Measurements from ENCODE around the gene FYN.
A peak's percentile ranks its signal among the peaks of the same experiment; 100 is the strongest.
"Not testable (repeated sequence)": the region's sequence is repeated elsewhere in the genome, so short reads cannot be mapped to it uniquely, and the experiment has no call there.

The FYN gene

GRCh38 chr6:111651185-111652034 is 221.8 kb downstream of the FYN start:
- no peak for DNase-seq

GRCh38 chr6:111650049-111650448 is 223.2 kb downstream of the FYN start:
- no peak for DNase-seq

GRCh38 chr6:111648100-111648499 is 225.2 kb downstream of the FYN start:
- no peak for DNase-seq

GRCh38 chr6:111646942-111647341 is 226.3 kb downstream of the FYN start:
- DNase-seq: peak; percentile 43

GRCh38 chr6:111646034-111646433 is 227.2 kb downstream of the FYN start:
- no peak for DNase-seq

- no peak for DNase-seq
Observed at GRCh38 chr6:111644893-111645430, 228.3 kb downstream of the FYN start.

GRCh38 chr6:111642463-111643158 is 230.6 kb downstream of the FYN start:
- DNase-seq: peak; percentile 63

- no peak for DNase-seq
Observed at GRCh38 chr6:111639266-111639665, 234.0 kb downstream of the FYN start.

- DNase-seq: not testable (repeated sequence)
Observed at GRCh38 chr6:111634981-111635380, 238.3 kb downstream of the FYN start.

- no peak for DNase-seq
Observed at GRCh38 chr6:111633822-111634221, 239.4 kb downstream of the FYN start.

GRCh38 chr6:111632468-111633247 is 240.6 kb downstream of the FYN start:
- DNase-seq: no peak

- no peak for DNase-seq
Observed at GRCh38 chr6:111631903-111632460, 241.3 kb downstream of the FYN start.

- no peak for DNase-seq
Observed at GRCh38 chr6:111631018-111631417, 242.2 kb downstream of the FYN start.

- peak; percentile 64 for DNase-seq
Observed at GRCh38 chr6:111628142-111628850, 245.0 kb downstream of the FYN start.

GRCh38 chr6:111626441-111626840 is 246.8 kb downstream of the FYN start:
- no peak for DNase-seq

- peak; percentile 85 for DNase-seq
Observed at GRCh38 chr6:111625461-111626391, 247.5 kb downstream of the FYN start.

- no peak for DNase-seq
Observed at GRCh38 chr6:111625099-111625416, 248.2 kb downstream of the FYN start.

- no peak for DNase-seq
Observed at GRCh38 chr6:111624401-111625098, 248.7 kb downstream of the FYN start.

GRCh38 chr6:111623046-111623718 is 250.1 kb downstream of the FYN start:
- DNase-seq: no peak

- no peak for DNase-seq
Observed at GRCh38 chr6:111620169-111620568, 253.1 kb downstream of the FYN start.
